ENCODE data around the gene CAVIN3. TPM values are rescaled to one million over a fixed set of nuclear protein-coding genes. Genes with fewer than 3 reads are reported as not detected.

CAVIN3 gene
- total and polyA plus RNA-seq, 10 of the 15 experiments (the other 5 are each of a cell fraction or from before 2014, with no cell fraction given), result 0.05 to 13.9 (median 4.5) TPM

DNA sequence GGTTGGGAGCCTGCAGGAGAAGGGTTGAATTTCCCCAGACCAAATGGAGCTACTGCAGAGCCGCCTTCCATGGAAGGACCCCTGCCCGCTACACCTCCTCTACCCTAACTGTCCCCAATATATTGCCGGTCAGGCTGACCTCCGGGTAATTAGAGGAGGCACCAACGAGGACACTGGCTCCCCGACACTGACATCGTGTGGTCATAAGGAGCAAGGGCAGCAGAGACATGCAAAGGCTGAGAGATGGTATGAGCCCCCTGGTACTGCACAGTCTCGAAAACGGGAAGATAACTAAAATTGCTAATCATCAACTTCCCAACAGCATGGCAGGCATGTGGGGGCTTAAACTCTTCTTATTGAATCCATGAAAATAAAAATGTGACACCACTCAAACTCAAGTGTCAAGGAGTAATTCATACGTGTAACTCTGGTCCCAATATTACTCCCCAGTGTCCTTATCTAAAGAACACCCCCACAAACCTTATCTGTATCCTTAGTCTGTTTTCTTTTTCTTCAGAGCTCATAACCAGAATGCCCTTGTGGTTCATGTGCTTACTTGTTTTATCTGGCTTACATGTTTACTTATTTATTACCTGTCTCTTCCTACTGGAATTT is 4.4 kb downstream of the CAVIN3 start (continued):
- TF ChIP-seq CREB1 (IDR thresholded peaks at IDR 0.05; ENCODE audit: low read depth) (no peak), ZNF217 (IDR thresholded peaks at IDR 0.05) (no peak), BHLHE40 (IDR thresholded peaks at IDR 0.05; ENCODE audit: borderline replicate concordance in 1 of 2, low read depth in 2 of 2, low read length in 1 of 2) (0 out of 4 replicates have a peak, but pooled peaks of 1 of the 2 experiments have one; percentile 19), SMARCA5 (IDR thresholded peaks at IDR 0.05) (0 out of 2 replicates have a peak, but pooled peaks have one; percentile 32)
- TF ChIP-seq, protein P1, sequence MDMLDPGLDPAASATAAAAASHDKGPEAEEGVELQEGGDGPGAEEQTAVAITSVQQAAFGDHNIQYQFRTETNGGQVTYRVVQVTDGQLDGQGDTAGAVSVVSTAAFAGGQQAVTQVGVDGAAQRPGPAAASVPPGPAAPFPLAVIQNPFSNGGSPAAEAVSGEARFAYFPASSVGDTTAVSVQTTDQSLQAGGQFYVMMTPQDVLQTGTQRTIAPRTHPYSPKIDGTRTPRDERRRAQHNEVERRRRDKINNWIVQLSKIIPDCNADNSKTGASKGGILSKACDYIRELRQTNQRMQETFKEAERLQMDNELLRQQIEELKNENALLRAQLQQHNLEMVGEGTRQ (IDR thresholded peaks at IDR 0.05; ENCODE audit: borderline replicate concordance, low read depth, low read length), result no peak

DNA sequence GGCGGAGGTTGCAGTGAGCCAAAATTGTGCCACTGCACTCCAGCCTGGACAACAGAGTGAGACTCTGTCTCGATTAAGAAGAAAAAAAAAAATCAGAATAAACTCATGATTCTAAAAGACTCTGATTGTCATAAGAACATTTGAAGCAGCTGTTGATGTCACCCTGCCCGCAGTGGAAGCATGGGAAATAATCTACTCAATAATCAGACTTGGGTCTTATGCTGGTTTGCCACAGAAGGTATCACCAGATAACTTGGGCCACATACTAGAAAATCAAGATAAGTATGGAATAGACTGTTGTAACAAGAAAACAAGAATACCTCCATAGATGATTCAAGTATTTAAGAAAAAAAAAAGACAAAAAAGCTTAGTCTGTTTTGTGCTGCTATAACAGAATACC is 8.2 kb downstream of the CAVIN3 start:
- Histone ChIP-seq H3K4me2 (ENCODE audit: control insufficient read depth, insufficient read depth) (no peak overlapping the region), H3K36me3 (ENCODE audit: control insufficient read depth in 2 of 2, insufficient read depth in 2 of 2, low read length in 1 of 2) (no peaks in the 10 kb centered on the region), H3K79me2 (ENCODE audit: control insufficient read depth, insufficient read depth, low read length) (no peaks in the 10 kb centered on the region), H2AFZ (ENCODE audit: control insufficient read depth, low read depth, low read length) (no peak overlapping the region), H3K4me3 (no peak overlapping the region), H3K27me3 (replicated peaks in 1 of 2; ENCODE audit: control insufficient read depth in 2 of 2, insufficient read depth in 2 of 2, low read length in 1 of 2) (no peaks in the 10 kb centered on the region; a peak in 1 of 4 replicates), H3K9me3 (replicated peaks; ENCODE audit: control insufficient read depth, insufficient read depth, low read length) (no peaks in the 10 kb centered on the region), H3K4me1 (ENCODE audit: control insufficient read depth, insufficient read depth, low read length) (no peaks in the 10 kb centered on the region), H3K9ac (ENCODE audit: control insufficient read depth, insufficient read depth, low read length) (no peak overlapping the region), H4K20me1 (ENCODE audit: control insufficient read depth, insufficient read depth) (no peaks in the 10 kb centered on the region), H3K27ac (ENCODE audit: control insufficient read depth, insufficient read depth) (no peak overlapping the region)
- FAIRE-seq, result no peak
- intact Hi-C loops (cut with micrococcal nuclease; ENCODE audit: unreplicated experiment) (loop anchor here (10.0 kb wide), 1 partner anchor 427 kb away; the partner anchor contains the start of gene OR52E4), in situ Hi-C loops (cut with MboI) (no loop called here)
- SMC1A ChIA-PET (ENCODE audit: uncharacterized antibody, unreplicated experiment), result interaction anchor here (0.8 kb wide), 1 partner anchor 42 kb away, joined by 3 read pairs; no protein-coding TSS in a partner anchor
- WGBS (ENCODE audit: insufficient coverage, insufficient replicate concordance, low lambda C conversion rate, missing lambda C conversion rate), result 38% methylated on average over 3 of the region's 3 CpGs
- POLR2A ChIA-PET, result no interaction called here
- no peak for ATAC-seq
- CTCF ChIA-PET, result interaction anchor here (0.8 to 6.9 kb wide), 5 partner anchors 9 to 570 kb away, joined by 3 to 73 read pairs (median 4); no protein-coding TSS in a partner anchor
- DNase-seq (ENCODE audit: low read depth, low spot score), result no peak
- RAD21 ChIA-PET (ENCODE audit: unreplicated experiment), result interaction anchor here (1.7 kb wide), 1 partner anchor 9 kb away, joined by 4 read pairs; no protein-coding TSS in a partner anchor
- no TSS peak for BruUV-seq (replicated peaks)
- TF ChIP-seq, protein P2, sequence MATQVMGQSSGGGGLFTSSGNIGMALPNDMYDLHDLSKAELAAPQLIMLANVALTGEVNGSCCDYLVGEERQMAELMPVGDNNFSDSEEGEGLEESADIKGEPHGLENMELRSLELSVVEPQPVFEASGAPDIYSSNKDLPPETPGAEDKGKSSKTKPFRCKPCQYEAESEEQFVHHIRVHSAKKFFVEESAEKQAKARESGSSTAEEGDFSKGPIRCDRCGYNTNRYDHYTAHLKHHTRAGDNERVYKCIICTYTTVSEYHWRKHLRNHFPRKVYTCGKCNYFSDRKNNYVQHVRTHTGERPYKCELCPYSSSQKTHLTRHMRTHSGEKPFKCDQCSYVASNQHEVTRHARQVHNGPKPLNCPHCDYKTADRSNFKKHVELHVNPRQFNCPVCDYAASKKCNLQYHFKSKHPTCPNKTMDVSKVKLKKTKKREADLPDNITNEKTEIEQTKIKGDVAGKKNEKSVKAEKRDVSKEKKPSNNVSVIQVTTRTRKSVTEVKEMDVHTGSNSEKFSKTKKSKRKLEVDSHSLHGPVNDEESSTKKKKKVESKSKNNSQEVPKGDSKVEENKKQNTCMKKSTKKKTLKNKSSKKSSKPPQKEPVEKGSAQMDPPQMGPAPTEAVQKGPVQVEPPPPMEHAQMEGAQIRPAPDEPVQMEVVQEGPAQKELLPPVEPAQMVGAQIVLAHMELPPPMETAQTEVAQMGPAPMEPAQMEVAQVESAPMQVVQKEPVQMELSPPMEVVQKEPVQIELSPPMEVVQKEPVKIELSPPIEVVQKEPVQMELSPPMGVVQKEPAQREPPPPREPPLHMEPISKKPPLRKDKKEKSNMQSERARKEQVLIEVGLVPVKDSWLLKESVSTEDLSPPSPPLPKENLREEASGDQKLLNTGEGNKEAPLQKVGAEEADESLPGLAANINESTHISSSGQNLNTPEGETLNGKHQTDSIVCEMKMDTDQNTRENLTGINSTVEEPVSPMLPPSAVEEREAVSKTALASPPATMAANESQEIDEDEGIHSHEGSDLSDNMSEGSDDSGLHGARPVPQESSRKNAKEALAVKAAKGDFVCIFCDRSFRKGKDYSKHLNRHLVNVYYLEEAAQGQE (IDR thresholded peaks at IDR 0.05; ENCODE audit: low read depth, low read length), result no peak
- TF ChIP-seq, protein P3, sequence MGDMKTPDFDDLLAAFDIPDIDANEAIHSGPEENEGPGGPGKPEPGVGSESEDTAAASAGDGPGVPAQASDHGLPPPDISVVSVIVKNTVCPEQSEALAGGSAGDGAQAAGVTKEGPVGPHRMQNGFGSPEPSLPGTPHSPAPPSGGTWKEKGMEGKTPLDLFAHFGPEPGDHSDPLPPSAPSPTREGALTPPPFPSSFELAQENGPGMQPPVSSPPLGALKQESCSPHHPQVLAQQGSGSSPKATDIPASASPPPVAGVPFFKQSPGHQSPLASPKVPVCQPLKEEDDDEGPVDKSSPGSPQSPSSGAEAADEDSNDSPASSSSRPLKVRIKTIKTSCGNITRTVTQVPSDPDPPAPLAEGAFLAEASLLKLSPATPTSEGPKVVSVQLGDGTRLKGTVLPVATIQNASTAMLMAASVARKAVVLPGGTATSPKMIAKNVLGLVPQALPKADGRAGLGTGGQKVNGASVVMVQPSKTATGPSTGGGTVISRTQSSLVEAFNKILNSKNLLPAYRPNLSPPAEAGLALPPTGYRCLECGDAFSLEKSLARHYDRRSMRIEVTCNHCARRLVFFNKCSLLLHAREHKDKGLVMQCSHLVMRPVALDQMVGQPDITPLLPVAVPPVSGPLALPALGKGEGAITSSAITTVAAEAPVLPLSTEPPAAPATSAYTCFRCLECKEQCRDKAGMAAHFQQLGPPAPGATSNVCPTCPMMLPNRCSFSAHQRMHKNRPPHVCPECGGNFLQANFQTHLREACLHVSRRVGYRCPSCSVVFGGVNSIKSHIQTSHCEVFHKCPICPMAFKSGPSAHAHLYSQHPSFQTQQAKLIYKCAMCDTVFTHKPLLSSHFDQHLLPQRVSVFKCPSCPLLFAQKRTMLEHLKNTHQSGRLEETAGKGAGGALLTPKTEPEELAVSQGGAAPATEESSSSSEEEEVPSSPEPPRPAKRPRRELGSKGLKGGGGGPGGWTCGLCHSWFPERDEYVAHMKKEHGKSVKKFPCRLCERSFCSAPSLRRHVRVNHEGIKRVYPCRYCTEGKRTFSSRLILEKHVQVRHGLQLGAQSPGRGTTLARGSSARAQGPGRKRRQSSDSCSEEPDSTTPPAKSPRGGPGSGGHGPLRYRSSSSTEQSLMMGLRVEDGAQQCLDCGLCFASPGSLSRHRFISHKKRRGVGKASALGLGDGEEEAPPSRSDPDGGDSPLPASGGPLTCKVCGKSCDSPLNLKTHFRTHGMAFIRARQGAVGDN (IDR thresholded peaks at IDR 0.05), result no peak
- TF ChIP-seq SIX5 (IDR thresholded peaks at IDR 0.05; ENCODE audit: low read depth, low read length, severe bottlenecking), result no peak
